IMR-90 (cell line): ENCODE data around the gene NMNAT1. TPM values are rescaled to one million over a fixed set of nuclear protein-coding genes. Genes with fewer than 3 reads are reported as not detected.

Source experiments
- ATAC-seq: fragments of 200-7000 bp; cut with Tn5 transposase; 2 replicates; pipeline ENCODE4 v1.9.1; 2020; ENCODE audit warnings: low read depth, mild to moderate bottlenecking, moderate library complexity
- BruUV-seq: library from RNA; stranded (reverse); fragments of 400-500 nt; replicated peaks from 2 replicates; lab custom pipeline; 2021; lab: Mats Ljungman, UMichigan
- CTCF ChIA-PET: fragments of 300-600 bp; formaldehyde crosslinking; extraction: SDS; loops from one replicate; lab custom pipeline; 2021; ENCODE audit warnings: antibody characterized with exemption; lab: Yijun Ruan, JAX
- POLR2A ChIA-PET: fragments of 300-600 bp; sonication (Branson Sonifier 250); formaldehyde crosslinking; loops from one replicate; lab custom pipeline; 2022; ENCODE audit warnings: antibody characterized with exemption; ENCODE audit not compliant: unreplicated experiment; lab: Charles Lee
- DNase-seq: peaks from one replicate; pipeline ENCODE4 v3.0.0; 2013
- H2AFZ ChIP-seq: replicated peaks from 2 replicates; pipeline ENCODE3; 2013; ENCODE audit warnings: low read length, mild to moderate bottlenecking; ENCODE audit not compliant: poor library complexity
- H2AK5ac ChIP-seq: 2 replicates; pipeline ENCODE4 v1.6.1; 2013; ENCODE audit warnings: low read depth, low read length, inconsistent platforms
- H2AK9ac ChIP-seq: replicated peaks from 2 replicates; pipeline ENCODE3; 2013; ENCODE audit warnings: mild to moderate bottlenecking, low read depth, low read length, moderate library complexity; ENCODE audit not compliant: poor library complexity
- H2BK120ac ChIP-seq: 2 replicates; pipeline ENCODE4 v1.6.1; 2013; ENCODE audit warnings: low read depth, low read length, inconsistent platforms
- H2BK15ac ChIP-seq: 3 replicates; pipeline ENCODE4 v1.6.1; 2013; ENCODE audit warnings: low read depth, low read length, inconsistent platforms
- H2BK20ac ChIP-seq: 2 replicates; pipeline ENCODE4 v1.6.1; 2013; ENCODE audit warnings: low read depth, mild to moderate bottlenecking, inconsistent platforms, low read length, moderate library complexity
- H2BK5ac ChIP-seq: 2 replicates; pipeline ENCODE4 v1.6.1; 2013; ENCODE audit warnings: mild to moderate bottlenecking, low read depth, low read length, inconsistent platforms; ENCODE audit not compliant: poor library complexity, severe bottlenecking
- H3K14ac ChIP-seq: replicated peaks from 2 replicates; pipeline ENCODE4 v1.6.1; 2013; ENCODE audit warnings: low read depth, low read length, inconsistent platforms
- H3K18ac ChIP-seq: 2 replicates; pipeline ENCODE4 v1.6.1; 2013; ENCODE audit warnings: low read depth, low read length, control low read depth
- H3K23ac ChIP-seq: 2 replicates; pipeline ENCODE4 v1.6.1; 2013; ENCODE audit warnings: low read depth, low read length, inconsistent platforms
- H3K27ac ChIP-seq: 2 replicates; pipeline ENCODE4 v1.5.1; 2013; ENCODE audit warnings: mild to moderate bottlenecking, control low read depth, low read length; ENCODE audit not compliant: insufficient read depth
- H3K27me3 ChIP-seq: 2 replicates; pipeline ENCODE4 v1.6.1; 2013; ENCODE audit warnings: low read length; ENCODE audit not compliant: control insufficient read depth, insufficient read depth
- H3K36me3 ChIP-seq: 2 replicates; pipeline ENCODE4 v1.6.1; 2013; ENCODE audit warnings: low read length, mixed read lengths; ENCODE audit not compliant: control insufficient read depth, insufficient read depth
- H3K4ac ChIP-seq: 2 replicates; pipeline ENCODE4 v1.6.1; 2013; ENCODE audit warnings: low read depth, low read length, inconsistent platforms
- H3K4me1 ChIP-seq: 2 replicates; pipeline ENCODE4 v1.6.1; 2013; ENCODE audit warnings: low read length, mixed read lengths; ENCODE audit not compliant: control insufficient read depth, insufficient read depth
- H3K4me2 ChIP-seq: 2 replicates; pipeline ENCODE4 v1.6.1; 2013; ENCODE audit warnings: low read depth, mild to moderate bottlenecking, control low read depth, low read length, moderate library complexity
- H3K4me3 ChIP-seq: 2 replicates; pipeline ENCODE4 v1.5.1; 2013; ENCODE audit warnings: low read depth, mild to moderate bottlenecking, control low read depth, low read length, moderate library complexity; ENCODE audit not compliant: insufficient read depth
- H3K56ac ChIP-seq: 2 replicates; pipeline ENCODE4 v1.6.1; 2013; ENCODE audit warnings: low read length, inconsistent platforms; ENCODE audit not compliant: insufficient read depth; ENCODE audit errors: extremely low read depth
- H3K79me1 ChIP-seq, 2 experiments: 2 replicates each; pipeline ENCODE4 v1.6.1; 2013; ENCODE audit warnings: low read length in 2 of 2, inconsistent platforms in 1 of 2, low read depth in 1 of 2
- H3K9ac ChIP-seq: 2 replicates; pipeline ENCODE4 v1.6.1; 2013; ENCODE audit warnings: low read depth, low read length, control low read depth
- H3K9me1 ChIP-seq: 2 replicates; pipeline ENCODE4 v1.6.1; 2013; ENCODE audit warnings: low read length, inconsistent platforms; ENCODE audit not compliant: insufficient read depth
- H3K9me3 ChIP-seq: 2 replicates; pipeline ENCODE4 v1.6.1; 2013; ENCODE audit warnings: low read length; ENCODE audit not compliant: control insufficient read depth, insufficient read depth
- H4K20me1 ChIP-seq: 2 replicates; pipeline ENCODE4 v1.6.1; 2013; ENCODE audit warnings: low read length, inconsistent platforms; ENCODE audit not compliant: insufficient read depth
- H4K5ac ChIP-seq: 2 replicates; pipeline ENCODE4 v1.6.1; 2013; ENCODE audit warnings: mild to moderate bottlenecking, low read depth, low read length, control low read depth
- H4K8ac ChIP-seq, 2 experiments: 2 replicates each; pipeline ENCODE4 v1.6.1; 2013; ENCODE audit warnings: low read depth in 2 of 2, low read length in 2 of 2, control low read depth in 1 of 2, inconsistent platforms in 1 of 2
- H4K91ac ChIP-seq: 2 replicates; pipeline ENCODE4 v1.6.1; 2013; ENCODE audit warnings: low read depth, low read length, inconsistent platforms; ENCODE audit not compliant: insufficient read depth
- BHLHE40 ChIP-seq: fragments of 150-350 bp; IDR thresholded peaks from 2 replicates; pipeline ENCODE4 v1.6.1; 2016; ENCODE audit warnings: mild to moderate bottlenecking, low read depth, low read length
- CEBPB ChIP-seq: IDR thresholded peaks from 2 replicates; pipeline ENCODE4 v1.6.1; 2012; ENCODE audit warnings: low read depth, low read length, improper control_type of control experiment
- CHD1 ChIP-seq: IDR thresholded peaks from 2 replicates; pipeline ENCODE4 v1.6.1; 2012; ENCODE audit warnings: low read depth, low read length, improper control_type of control experiment
- FOS ChIP-seq: fragments of 150-350 bp; IDR thresholded peaks from 2 replicates; pipeline ENCODE4 v1.6.1; 2016; ENCODE audit warnings: low read depth, low read length
- MAFK ChIP-seq: IDR thresholded peaks from 2 replicates; pipeline ENCODE4 v1.6.1; 2012; ENCODE audit warnings: low read depth, low read length, improper control_type of control experiment
- MXI1 ChIP-seq: IDR thresholded peaks from 2 replicates; pipeline ENCODE4 v1.6.1; 2012; ENCODE audit warnings: low read depth, mild to moderate bottlenecking, low read length, moderate library complexity, borderline replicate concordance
- POLR2A ChIP-seq: IDR thresholded peaks from 2 replicates; pipeline ENCODE4 v1.6.1; 2012; ENCODE audit warnings: mild to moderate bottlenecking, low read depth, low read length
- RCOR1 ChIP-seq: IDR thresholded peaks from 2 replicates; pipeline ENCODE4 v1.6.1; 2012; ENCODE audit warnings: mild to moderate bottlenecking, low read length, improper control_type of control experiment; ENCODE audit not compliant: insufficient replicate concordance
- WGBS, 2 experiments: methylation state at CpG; one replicate each; pipeline versions ENCODE4 v1.1.5 to v1.1.7; 2013; ENCODE audit warnings: missing lambda C conversion rate in 2 of 2; ENCODE audit not compliant: insufficient read length in 1 of 2; ENCODE audit errors: extremely low coverage in 2 of 2; 5-methylcytosine and 5-hydroxymethylcytosine counted together
- dilution Hi-C: fragments of 300-500 bp; cut with HindIII; formaldehyde crosslinking; loops from one replicate; pipeline ENCODE4 v1.14.3; 2018; ENCODE audit warnings: low sequenced_read_pairs; ENCODE audit not compliant: unreplicated experiment
- in situ Hi-C: fragments of 300-500 bp; cut with MboI; formaldehyde crosslinking; loops from 3 replicates; pipeline ENCODE4 v1.14.3; 2019; ENCODE audit warnings: low sequenced_read_pairs, inconsistent platforms, mixed read lengths
- intact Hi-C: fragments of 100-400 bp; cut with micrococcal nuclease; formaldehyde crosslinking; loops from 2 replicates; pipeline ENCODE4 v1.10.0; 2022
- polyA plus RNA-seq, 3 experiments: library from polyadenylated mRNA; depleted of rRNA; stranded (reverse); fragments of >200 nt; gene quantifications; 2 replicates each; pipeline ENCODE4 v1.2.3, GENCODE V29; 2012; ENCODE audit warnings: low replicate concordance in 1 of 3
- total RNA-seq: library from RNA; depleted of rRNA; stranded (reverse); fragments of >200 nt; gene quantifications from 2 replicates; pipeline ENCODE4 v1.2.3, GENCODE V29; 2012
- TF ChIP-seq, protein P1 (sequence below): fragments of 150-350 bp; IDR thresholded peaks from 2 replicates; pipeline ENCODE4 v1.6.1; 2017; ENCODE audit warnings: mild to moderate bottlenecking, antibody characterized with exemption, low read length, low read depth
- TF ChIP-seq, protein P2 (sequence below): fragments of 150-350 bp; IDR thresholded peaks from 2 replicates; pipeline ENCODE4 v1.6.1; 2016; ENCODE audit warnings: low read depth, mild to moderate bottlenecking, low read length, moderate library complexity, borderline replicate concordance

The NMNAT1 gene
- total and polyA plus RNA-seq, 2 of the 4 experiments (the other 2 are of a cell fraction): 9.1 to 11.7 TPM

DNA sequence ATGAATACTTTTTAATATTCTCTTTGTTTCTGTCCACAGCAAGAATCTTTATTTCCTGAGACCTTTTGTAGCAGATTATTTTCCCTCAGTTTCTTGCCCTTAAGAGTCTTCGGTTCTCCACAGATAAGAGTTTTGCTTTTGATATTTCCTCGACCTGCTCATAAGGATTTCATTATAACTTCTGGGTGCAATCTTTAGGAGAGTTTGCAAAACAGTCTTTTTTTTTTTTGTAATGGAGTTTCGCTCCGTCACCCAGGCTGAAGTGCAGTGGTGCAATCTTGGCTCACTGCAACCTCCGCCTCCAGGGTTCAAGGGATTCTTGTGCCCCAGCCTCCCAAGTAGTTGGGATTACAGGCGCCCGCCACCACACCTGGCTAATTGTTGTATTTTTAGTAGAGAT lies 79.4 kb downstream of the NMNAT1 start:
- Histone ChIP-seq H2BK120ac (no peak overlapping the region), H3K79me1 (no peaks in the 10 kb centered on the region), H3K4me3 (no peak overlapping the region), H3K9me1 (no peaks in the 10 kb centered on the region), H3K27ac (no peak overlapping the region), H3K23ac (no peak overlapping the region), H4K20me1 (no peaks in the 10 kb centered on the region), H2BK20ac (no peak overlapping the region), H3K36me3 (no peaks in the 10 kb centered on the region), H2AK5ac (no peak overlapping the region), H3K4ac (no peak overlapping the region), H3K9ac (no peak overlapping the region), H3K4me2 (no peak overlapping the region), H2AFZ (no peak overlapping the region), H4K8ac (no peak overlapping the region), H3K18ac (no peak overlapping the region), H2BK15ac (no peak overlapping the region), H4K5ac (no peak overlapping the region), H2BK5ac (no peak overlapping the region), H3K14ac (no peak overlapping the region), H3K56ac (no peak overlapping the region), H4K91ac (no peak overlapping the region), H3K4me1 (no peaks in the 10 kb centered on the region), H3K27me3 (0 out of 2 replicates have a peak, but pooled peaks cover 1% of the 10 kb centered on the region), H2AK9ac (no peak overlapping the region), H3K9me3 (no peaks in the 10 kb centered on the region)
- no CpG with 5 or more reads among the region's 7 CpGs for WGBS, 2 experiments
- BruUV-seq: no TSS peak
- ATAC-seq (no peak), DNase-seq (no peak)
- TF ChIP-seq RCOR1 (no peak), CEBPB (no peak), CHD1 (no peak), BHLHE40 (no peak), FOS (no peak), MAFK (no peak), POLR2A (no peak), MXI1 (no peak)
- TF ChIP-seq, protein P1, sequence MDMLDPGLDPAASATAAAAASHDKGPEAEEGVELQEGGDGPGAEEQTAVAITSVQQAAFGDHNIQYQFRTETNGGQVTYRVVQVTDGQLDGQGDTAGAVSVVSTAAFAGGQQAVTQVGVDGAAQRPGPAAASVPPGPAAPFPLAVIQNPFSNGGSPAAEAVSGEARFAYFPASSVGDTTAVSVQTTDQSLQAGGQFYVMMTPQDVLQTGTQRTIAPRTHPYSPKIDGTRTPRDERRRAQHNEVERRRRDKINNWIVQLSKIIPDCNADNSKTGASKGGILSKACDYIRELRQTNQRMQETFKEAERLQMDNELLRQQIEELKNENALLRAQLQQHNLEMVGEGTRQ: no peak
- TF ChIP-seq, protein P2, sequence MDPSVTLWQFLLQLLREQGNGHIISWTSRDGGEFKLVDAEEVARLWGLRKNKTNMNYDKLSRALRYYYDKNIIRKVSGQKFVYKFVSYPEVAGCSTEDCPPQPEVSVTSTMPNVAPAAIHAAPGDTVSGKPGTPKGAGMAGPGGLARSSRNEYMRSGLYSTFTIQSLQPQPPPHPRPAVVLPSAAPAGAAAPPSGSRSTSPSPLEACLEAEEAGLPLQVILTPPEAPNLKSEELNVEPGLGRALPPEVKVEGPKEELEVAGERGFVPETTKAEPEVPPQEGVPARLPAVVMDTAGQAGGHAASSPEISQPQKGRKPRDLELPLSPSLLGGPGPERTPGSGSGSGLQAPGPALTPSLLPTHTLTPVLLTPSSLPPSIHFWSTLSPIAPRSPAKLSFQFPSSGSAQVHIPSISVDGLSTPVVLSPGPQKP: no peak
- dilution Hi-C loops: no loop called here
- ChIA-PET CTCF (no interaction called here), POLR2A (no interaction called here)
- intact Hi-C loops: no loop called here
- in situ Hi-C loops: no loop called here
